Measurements from ENCODE around the gene ERC2.

- no peak for TF ChIP-seq CTCF (conservative IDR thresholded peaks at IDR 0.05; ENCODE audit: low read depth, low read length)
- no peak for TF ChIP-seq EZH2 (IDR thresholded peaks at IDR 0.05; ENCODE audit: low read length, unreplicated experiment)
- TF ChIP-seq EZH2phosphoT487 (IDR thresholded peaks at IDR 0.05; ENCODE audit: borderline replicate concordance, low read length) = no peak
These were observed 9.7 kb downstream of the ERC2 start for GRCh38 chr3:56458496-56459103.

Measured in PC-3 (cell line).